HCT116 (cell line): ENCODE measurements around the gene RANBP10. TPM values are rescaled to one million over a fixed set of nuclear protein-coding genes. Genes with fewer than 3 reads are reported as not detected.

ENCODE experiments used
- ATAC-seq: fragments of 200-7000 bp; cut with Tn5 transposase; 2 replicates; pipeline ENCODE4 v1.9.1; 2020; ENCODE audit warnings: mild to moderate bottlenecking, moderate library complexity
- BruUV-seq: library from RNA; stranded (reverse); fragments of 400-500 nt; replicated peaks from 2 replicates; lab custom pipeline; 2021; lab: Mats Ljungman, UMichigan
- CTCF ChIA-PET: fragments of 300-600 bp; sonication (Branson Sonifier 250); formaldehyde crosslinking; loops from one replicate; lab custom pipeline; 2021; ENCODE audit warnings: antibody characterized with exemption; lab: Charles Lee
- POLR2A ChIA-PET: fragments of 300-600, 350-600 bp; sonication (Branson Sonifier 250); formaldehyde crosslinking; loops from one replicate; lab custom pipeline; 2021; ENCODE audit warnings: antibody characterized with exemption; lab: Charles Lee
- RAD21 ChIA-PET, 2 experiments: fragments of 300-600 bp; sonication (Branson Sonifier 250); formaldehyde crosslinking; loops; one replicate each; lab custom pipeline; 2023; ENCODE audit warnings: low total read pairs in 2 of 2; ENCODE audit not compliant: uncharacterized antibody in 2 of 2, unreplicated experiment in 2 of 2, low non-redundant PET in 1 of 2; lab: Charles Lee
- DNase-seq: peaks from one replicate; pipeline ENCODE4 v3.0.0-alpha.2; 2010; ENCODE audit warnings: low read depth, low spot score
- H2AFZ ChIP-seq: fragments of 200-600 bp; shearing (Covaris generic), sonication (generic); 2 replicates; pipeline ENCODE4 v1.6.1; 2017; ENCODE audit warnings: low read depth, mixed run types, mixed read lengths, antibody characterized with exemption, low read length; ENCODE audit not compliant: poor library complexity, severe bottlenecking
- H3K27ac ChIP-seq: 2 replicates; pipeline ENCODE4 v1.5.1; 2012; ENCODE audit warnings: low read depth, low read length
- H3K27me3 ChIP-seq: fragments of 200-600 bp; sonication (generic); 2 replicates; pipeline ENCODE4 v1.6.1; 2016; ENCODE audit warnings: mixed run types, low read length, mixed read lengths; ENCODE audit not compliant: insufficient read depth
- H3K36me3 ChIP-seq, 2 experiments: fragments of 200-500 bp in 1 of 2; fragments of 200-600 bp in 1 of 2; sonication (Bioruptor generic) in 1 of 2; sonication (generic) in 1 of 2; 2 replicates each; pipeline versions ENCODE4 v1.5.1 to v1.6.1; 2014 to 2016; ENCODE audit warnings: low read length in 2 of 2, inconsistent platforms in 1 of 2, mixed read lengths in 1 of 2, mixed run types in 1 of 2; ENCODE audit not compliant: insufficient read depth in 2 of 2, control insufficient read depth in 1 of 2
- H3K4me1 ChIP-seq, 2 experiments: fragments of 200-600 bp in 1 of 2; sonication (generic) in 1 of 2; 2 replicates each; pipeline versions ENCODE4 v1.5.1 to v1.6.1; 2012 to 2017; ENCODE audit warnings: low read length in 2 of 2, inconsistent platforms in 1 of 2, mild to moderate bottlenecking in 1 of 2, mixed read lengths in 1 of 2, mixed run types in 1 of 2, moderate library complexity in 1 of 2; ENCODE audit not compliant: insufficient read depth in 2 of 2, control insufficient read depth in 1 of 2
- H3K4me2 ChIP-seq: fragments of 200-600 bp; sonication (generic); 2 replicates; pipeline ENCODE4 v1.6.1; 2017; ENCODE audit warnings: mixed run types, low read length, mixed read lengths
- H3K4me3 ChIP-seq, 2 experiments: fragments of 200-600 bp in 1 of 2; sonication (generic) in 1 of 2; replicated peaks in 1 of 2; 2 replicates each; pipeline ENCODE4 v1.5.1; 2011 to 2016; ENCODE audit warnings: low read length in 2 of 2, control low read depth in 1 of 2, low read depth in 1 of 2, mild to moderate bottlenecking in 1 of 2, mixed read lengths in 1 of 2, mixed run types in 1 of 2
- H3K79me2 ChIP-seq: fragments of 200-600 bp; sonication (generic); 2 replicates; pipeline ENCODE4 v1.6.1; 2017; ENCODE audit warnings: mild to moderate bottlenecking, mixed run types, low read length, moderate library complexity, mixed read lengths; ENCODE audit not compliant: insufficient read depth
- H3K9ac ChIP-seq: fragments of 200-600 bp; sonication (generic); 2 replicates; pipeline ENCODE4 v1.6.1; 2016; ENCODE audit warnings: low read length, mixed read lengths
- H3K9me2 ChIP-seq: fragments of 200-600 bp; sonication (generic), shearing (Covaris generic); 2 replicates; pipeline ENCODE4 v1.6.1; 2017; ENCODE audit warnings: mixed run types, mild to moderate bottlenecking, moderate library complexity; ENCODE audit not compliant: insufficient read depth
- H3K9me3 ChIP-seq, 2 experiments: fragments of 200-500 bp in 1 of 2; fragments of 200-600 bp in 1 of 2; sonication (Bioruptor generic) in 1 of 2; sonication (generic) in 1 of 2; 2 replicates each; pipeline ENCODE4 v1.6.1; 2014 to 2017; ENCODE audit warnings: low read length in 2 of 2, mixed read lengths in 2 of 2, inconsistent platforms in 1 of 2, low read depth in 1 of 2, mild to moderate bottlenecking in 1 of 2, mixed run types in 1 of 2, moderate library complexity in 1 of 2; ENCODE audit not compliant: control insufficient read depth in 1 of 2, insufficient read depth in 1 of 2
- H4K20me1 ChIP-seq: fragments of 200-600 bp; sonication (generic), shearing (Covaris generic); 2 replicates; pipeline ENCODE4 v1.6.1; 2017; ENCODE audit warnings: mixed run types, mild to moderate bottlenecking, moderate library complexity; ENCODE audit not compliant: insufficient read depth
- EGR1 ChIP-seq: IDR thresholded peaks from 2 replicates; pipeline ENCODE4 v1.6.1; 2012; ENCODE audit warnings: low read depth
- ELF1 ChIP-seq: IDR thresholded peaks from 2 replicates; pipeline ENCODE4 v1.6.1; 2012; ENCODE audit warnings: low read depth, borderline replicate concordance
- EZH2 ChIP-seq: fragments of 200-600 bp; sonication (generic); IDR thresholded peaks from 2 replicates; pipeline ENCODE4 v1.6.1; 2017; ENCODE audit warnings: antibody characterized with exemption, mixed run types
- EZH2phosphoT487 ChIP-seq: fragments of 200-600 bp; IDR thresholded peaks from 2 replicates; pipeline ENCODE4 v1.6.1; 2018; ENCODE audit warnings: antibody characterized with exemption, borderline replicate concordance
- POLR2A ChIP-seq: IDR thresholded peaks from 2 replicates; pipeline ENCODE4 v1.7.0; 2011; ENCODE audit warnings: borderline replicate concordance; ENCODE audit not compliant: insufficient read depth, insufficient read length; ENCODE audit errors: extremely low read depth
- SIN3A ChIP-seq: IDR thresholded peaks from 2 replicates; pipeline ENCODE4 v1.6.1; 2012; ENCODE audit warnings: low read depth
- SP1 ChIP-seq: IDR thresholded peaks from 2 replicates; pipeline ENCODE4 v1.6.1; 2012; ENCODE audit warnings: low read depth
- SRF ChIP-seq: IDR thresholded peaks from 2 replicates; pipeline ENCODE4 v1.6.1; 2012; ENCODE audit warnings: low read depth
- TCF7L2 ChIP-seq: IDR thresholded peaks from 2 replicates; pipeline ENCODE4 v1.7.0; 2011; ENCODE audit warnings: borderline replicate concordance, inconsistent platforms; ENCODE audit not compliant: insufficient read depth, insufficient read length; ENCODE audit errors: extremely low read depth
- ZFX ChIP-seq: fragments of 450-650 bp; IDR thresholded peaks from 2 replicates; pipeline ENCODE4 v1.6.1; 2017
- ZNF274 ChIP-seq: fragments of 200-500 bp; sonication (Bioruptor generic); IDR thresholded peaks from 2 replicates; pipeline ENCODE4 v1.6.1; 2014; ENCODE audit warnings: mild to moderate bottlenecking, low read depth, low read length, inconsistent platforms
- intact Hi-C: fragments of 100-400 bp; cut with micrococcal nuclease; formaldehyde crosslinking; loops from 2 replicates; pipeline ENCODE4 v1.10.0; 2022
- total RNA-seq: library from RNA; stranded (reverse); gene quantifications from one replicate; pipeline ENCODE4 v1.2.1, GENCODE V29; 2021; ENCODE audit not compliant: unreplicated experiment
- TF ChIP-seq, protein P1 (sequence below): IDR thresholded peaks from 2 replicates; pipeline ENCODE4 v1.6.1; 2012; ENCODE audit warnings: low read depth
- TF ChIP-seq, protein P2 (sequence below): IDR thresholded peaks from 2 replicates; pipeline ENCODE4 v1.6.1; 2012
- TF ChIP-seq, protein P3 (sequence below): IDR thresholded peaks from 2 replicates; pipeline ENCODE4 v1.6.1; 2011; ENCODE audit warnings: mild to moderate bottlenecking, low read length, moderate library complexity; ENCODE audit not compliant: insufficient replicate concordance; ENCODE audit errors: extremely low read depth

The RANBP10 gene
- total RNA-seq, 1 experiment from 2014 or later = 16.9 TPM

DNA sequence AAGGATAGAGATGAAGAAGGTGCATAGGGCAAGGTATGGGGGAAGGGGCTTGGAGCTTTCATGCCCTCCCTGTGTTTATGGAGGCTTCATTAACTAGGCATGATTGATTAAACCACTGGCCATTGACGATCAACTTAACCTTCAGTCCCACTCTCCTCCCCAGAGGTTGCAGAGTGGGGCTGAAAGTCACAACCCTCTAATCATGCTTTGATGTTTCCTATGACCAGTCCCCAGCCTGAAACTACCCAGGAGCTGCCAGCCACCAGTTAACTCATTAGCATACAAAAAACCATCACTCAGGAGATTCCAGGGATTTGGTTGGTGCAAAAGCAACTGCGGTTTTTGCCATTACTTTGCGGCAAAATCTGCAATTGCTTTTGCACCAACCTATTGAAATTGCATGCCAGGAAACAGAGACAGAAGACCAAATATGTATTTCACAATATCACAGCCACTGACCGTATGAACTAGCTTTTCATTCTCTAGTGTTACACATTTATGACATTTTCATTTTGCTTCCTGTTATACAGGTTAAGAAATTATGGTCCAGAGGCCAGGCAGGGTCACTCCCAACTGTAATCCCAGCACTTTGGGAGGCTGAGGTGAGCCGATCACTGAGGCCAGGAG, 92.6 kb downstream of the RANBP10 start:
- no peak overlapping the region for H3K27ac ChIP-seq
- ChIA-PET POLR2A (no interaction called here), CTCF (no interaction called here), RAD21 (no interaction called here)
- DNase-seq = no peak
- H3K36me3 ChIP-seq = 0 out of 4 replicates have a peak, but pooled peaks cover 0 to 5% of the 10 kb centered on the region in 2 experiments
- intact Hi-C loops = no loop called here
- H3K4me1 ChIP-seq = peaks cover 2 to 10% of the 10 kb centered on the region in 2 experiments; a peak in 3 of 4 replicates
- no peak overlapping the region for H3K9ac ChIP-seq
- peaks cover 79% of the 10 kb centered on the region for H3K79me2 ChIP-seq
- no peak for ATAC-seq
- no peak overlapping the region for H2AFZ ChIP-seq
- H3K4me3 ChIP-seq = no peak overlapping the region
- no peaks in the 10 kb centered on the region for H3K9me2 ChIP-seq
- TF ChIP-seq EZH2phosphoT487 = no peak
- TF ChIP-seq ZFX = no peak
- TF ChIP-seq, protein P1, sequence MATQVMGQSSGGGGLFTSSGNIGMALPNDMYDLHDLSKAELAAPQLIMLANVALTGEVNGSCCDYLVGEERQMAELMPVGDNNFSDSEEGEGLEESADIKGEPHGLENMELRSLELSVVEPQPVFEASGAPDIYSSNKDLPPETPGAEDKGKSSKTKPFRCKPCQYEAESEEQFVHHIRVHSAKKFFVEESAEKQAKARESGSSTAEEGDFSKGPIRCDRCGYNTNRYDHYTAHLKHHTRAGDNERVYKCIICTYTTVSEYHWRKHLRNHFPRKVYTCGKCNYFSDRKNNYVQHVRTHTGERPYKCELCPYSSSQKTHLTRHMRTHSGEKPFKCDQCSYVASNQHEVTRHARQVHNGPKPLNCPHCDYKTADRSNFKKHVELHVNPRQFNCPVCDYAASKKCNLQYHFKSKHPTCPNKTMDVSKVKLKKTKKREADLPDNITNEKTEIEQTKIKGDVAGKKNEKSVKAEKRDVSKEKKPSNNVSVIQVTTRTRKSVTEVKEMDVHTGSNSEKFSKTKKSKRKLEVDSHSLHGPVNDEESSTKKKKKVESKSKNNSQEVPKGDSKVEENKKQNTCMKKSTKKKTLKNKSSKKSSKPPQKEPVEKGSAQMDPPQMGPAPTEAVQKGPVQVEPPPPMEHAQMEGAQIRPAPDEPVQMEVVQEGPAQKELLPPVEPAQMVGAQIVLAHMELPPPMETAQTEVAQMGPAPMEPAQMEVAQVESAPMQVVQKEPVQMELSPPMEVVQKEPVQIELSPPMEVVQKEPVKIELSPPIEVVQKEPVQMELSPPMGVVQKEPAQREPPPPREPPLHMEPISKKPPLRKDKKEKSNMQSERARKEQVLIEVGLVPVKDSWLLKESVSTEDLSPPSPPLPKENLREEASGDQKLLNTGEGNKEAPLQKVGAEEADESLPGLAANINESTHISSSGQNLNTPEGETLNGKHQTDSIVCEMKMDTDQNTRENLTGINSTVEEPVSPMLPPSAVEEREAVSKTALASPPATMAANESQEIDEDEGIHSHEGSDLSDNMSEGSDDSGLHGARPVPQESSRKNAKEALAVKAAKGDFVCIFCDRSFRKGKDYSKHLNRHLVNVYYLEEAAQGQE = no peak
- TF ChIP-seq POLR2A = no peak
- TF ChIP-seq, protein P2, sequence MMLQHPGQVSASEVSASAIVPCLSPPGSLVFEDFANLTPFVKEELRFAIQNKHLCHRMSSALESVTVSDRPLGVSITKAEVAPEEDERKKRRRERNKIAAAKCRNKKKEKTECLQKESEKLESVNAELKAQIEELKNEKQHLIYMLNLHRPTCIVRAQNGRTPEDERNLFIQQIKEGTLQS = no peak
- TF ChIP-seq EZH2 = no peak
- no peak for TF ChIP-seq ELF1
- TF ChIP-seq EGR1 = no peak
- no peak for TF ChIP-seq SP1
- no peak for TF ChIP-seq SIN3A
- no peak for TF ChIP-seq SRF
- no peak for TF ChIP-seq ZNF274
- TF ChIP-seq TCF7L2 = no peak
- TF ChIP-seq, protein P3, sequence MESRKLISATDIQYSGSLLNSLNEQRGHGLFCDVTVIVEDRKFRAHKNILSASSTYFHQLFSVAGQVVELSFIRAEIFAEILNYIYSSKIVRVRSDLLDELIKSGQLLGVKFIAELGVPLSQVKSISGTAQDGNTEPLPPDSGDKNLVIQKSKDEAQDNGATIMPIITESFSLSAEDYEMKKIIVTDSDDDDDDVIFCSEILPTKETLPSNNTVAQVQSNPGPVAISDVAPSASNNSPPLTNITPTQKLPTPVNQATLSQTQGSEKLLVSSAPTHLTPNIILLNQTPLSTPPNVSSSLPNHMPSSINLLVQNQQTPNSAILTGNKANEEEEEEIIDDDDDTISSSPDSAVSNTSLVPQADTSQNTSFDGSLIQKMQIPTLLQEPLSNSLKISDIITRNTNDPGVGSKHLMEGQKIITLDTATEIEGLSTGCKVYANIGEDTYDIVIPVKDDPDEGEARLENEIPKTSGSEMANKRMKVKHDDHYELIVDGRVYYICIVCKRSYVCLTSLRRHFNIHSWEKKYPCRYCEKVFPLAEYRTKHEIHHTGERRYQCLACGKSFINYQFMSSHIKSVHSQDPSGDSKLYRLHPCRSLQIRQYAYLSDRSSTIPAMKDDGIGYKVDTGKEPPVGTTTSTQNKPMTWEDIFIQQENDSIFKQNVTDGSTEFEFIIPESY = no peak
- H4K20me1 ChIP-seq = 0 out of 2 replicates have a peak, but pooled peaks cover 3% of the 10 kb centered on the region
- BruUV-seq = no TSS peak
- H3K9me3 ChIP-seq = no peaks in the 10 kb centered on the region
- no peaks in the 10 kb centered on the region for H3K27me3 ChIP-seq
- no peak overlapping the region for H3K4me2 ChIP-seq
